Panc1 (cell line): ENCODE results near the gene FLYWCH1.

Experiments used
- CTCF ChIP-seq: fragments of 450-650 bp; IDR thresholded peaks from 2 replicates; pipeline ENCODE4 v1.5.1; 2017; ENCODE audit warnings: mild to moderate bottlenecking
- POLR2AphosphoS5 ChIP-seq: IDR thresholded peaks from 2 replicates; pipeline ENCODE4 v1.6.1; 2012; ENCODE audit warnings: mild to moderate bottlenecking, low read depth, low read length, moderate library complexity
- SIN3A ChIP-seq: IDR thresholded peaks from 2 replicates; pipeline ENCODE4 v1.6.1; 2012; ENCODE audit warnings: low read depth, mild to moderate bottlenecking, low read length, moderate library complexity, borderline replicate concordance; ENCODE audit not compliant: insufficient read depth
- TCF7L2 ChIP-seq: IDR thresholded peaks from 2 replicates; pipeline ENCODE4 v1.6.1; 2011; ENCODE audit warnings: mild to moderate bottlenecking, low read depth, low read length, inconsistent platforms
- TF ChIP-seq, protein P1 (sequence below), 2 experiments: IDR thresholded peaks; 2 replicates each; pipeline ENCODE4 v1.6.1; 2011 to 2012; ENCODE audit warnings: low read depth in 2 of 2, control low read depth in 1 of 2, low read length in 1 of 2, mild to moderate bottlenecking in 1 of 2, moderate library complexity in 1 of 2; ENCODE audit not compliant: insufficient read depth in 1 of 2

- TF ChIP-seq CTCF (no peak), SIN3A (no peak), POLR2AphosphoS5 (no peak), TCF7L2 (peak; percentile 19; the same call in 1 of the 2 replicates)
- TF ChIP-seq, protein P1, sequence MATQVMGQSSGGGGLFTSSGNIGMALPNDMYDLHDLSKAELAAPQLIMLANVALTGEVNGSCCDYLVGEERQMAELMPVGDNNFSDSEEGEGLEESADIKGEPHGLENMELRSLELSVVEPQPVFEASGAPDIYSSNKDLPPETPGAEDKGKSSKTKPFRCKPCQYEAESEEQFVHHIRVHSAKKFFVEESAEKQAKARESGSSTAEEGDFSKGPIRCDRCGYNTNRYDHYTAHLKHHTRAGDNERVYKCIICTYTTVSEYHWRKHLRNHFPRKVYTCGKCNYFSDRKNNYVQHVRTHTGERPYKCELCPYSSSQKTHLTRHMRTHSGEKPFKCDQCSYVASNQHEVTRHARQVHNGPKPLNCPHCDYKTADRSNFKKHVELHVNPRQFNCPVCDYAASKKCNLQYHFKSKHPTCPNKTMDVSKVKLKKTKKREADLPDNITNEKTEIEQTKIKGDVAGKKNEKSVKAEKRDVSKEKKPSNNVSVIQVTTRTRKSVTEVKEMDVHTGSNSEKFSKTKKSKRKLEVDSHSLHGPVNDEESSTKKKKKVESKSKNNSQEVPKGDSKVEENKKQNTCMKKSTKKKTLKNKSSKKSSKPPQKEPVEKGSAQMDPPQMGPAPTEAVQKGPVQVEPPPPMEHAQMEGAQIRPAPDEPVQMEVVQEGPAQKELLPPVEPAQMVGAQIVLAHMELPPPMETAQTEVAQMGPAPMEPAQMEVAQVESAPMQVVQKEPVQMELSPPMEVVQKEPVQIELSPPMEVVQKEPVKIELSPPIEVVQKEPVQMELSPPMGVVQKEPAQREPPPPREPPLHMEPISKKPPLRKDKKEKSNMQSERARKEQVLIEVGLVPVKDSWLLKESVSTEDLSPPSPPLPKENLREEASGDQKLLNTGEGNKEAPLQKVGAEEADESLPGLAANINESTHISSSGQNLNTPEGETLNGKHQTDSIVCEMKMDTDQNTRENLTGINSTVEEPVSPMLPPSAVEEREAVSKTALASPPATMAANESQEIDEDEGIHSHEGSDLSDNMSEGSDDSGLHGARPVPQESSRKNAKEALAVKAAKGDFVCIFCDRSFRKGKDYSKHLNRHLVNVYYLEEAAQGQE (IDR thresholded peaks at IDR 0.05; ENCODE audit: insufficient read depth in 1 of 2, low read depth in 2 of 2, low read length in 1 of 2): no peak
Measured at GRCh38 chr16:2866431-2866830, 45.3 kb upstream of the FLYWCH1 start.
